Measurements from ENCODE around the gene CD46.

CD46 gene

DNA sequence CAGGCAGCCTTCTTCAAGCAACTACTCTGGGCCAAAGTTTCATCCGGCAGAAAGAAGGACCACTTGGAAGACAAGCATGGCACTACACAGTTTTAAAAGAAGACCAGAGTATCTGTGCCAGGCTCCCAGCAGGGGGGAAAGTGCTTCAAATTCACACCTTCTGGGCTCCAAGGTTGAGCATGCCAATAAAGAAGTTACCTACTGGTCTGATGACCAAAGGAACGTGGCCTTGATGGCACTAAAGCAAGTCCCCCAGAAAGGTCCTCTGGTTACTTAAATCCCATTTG lies 73.5 kb downstream of the CD46 start:
- Histone ChIP-seq H2AK5ac (ENCODE audit: low read depth, low read length) (no peak overlapping the region), H3K4me1 (ENCODE audit: control insufficient read depth in 2 of 2, insufficient read depth in 1 of 2, low read depth in 1 of 2, low read length in 2 of 2) (peaks cover 4% of the 10 kb centered on the region in 2 donors), H3K79me1 (ENCODE audit: low read depth, low read length) (no peaks in the 10 kb centered on the region), H3K9ac (ENCODE audit: low read depth, low read length, poor library complexity) (no peak overlapping the region), H2BK12ac (ENCODE audit: low read length) (no peak overlapping the region), H3K36me3 (replicated peaks in 1 of 2; ENCODE audit: control insufficient read depth in 2 of 2, insufficient read depth in 2 of 2, low read length in 2 of 2) (peaks cover 0 to 20% of the 10 kb centered on the region in 2 donors), H4K8ac (ENCODE audit: low read depth, low read length) (no peak overlapping the region), H3K4me3 (ENCODE audit: low read length in 2 of 2) (no peak overlapping the region), H3K18ac (ENCODE audit: low read length) (no peak overlapping the region), H3K14ac (ENCODE audit: low read length) (no peak overlapping the region), H2BK15ac (ENCODE audit: low read length) (no peak overlapping the region), H3K4ac (ENCODE audit: low read length) (no peak overlapping the region), H2AFZ (ENCODE audit: low read length) (no peak overlapping the region), H3K4me2 (ENCODE audit: insufficient read depth, low read length, poor library complexity, severe bottlenecking) (no peak overlapping the region), H2BK120ac (ENCODE audit: low read depth, low read length) (no peak overlapping the region), H3K27ac (replicated peaks; ENCODE audit: low read length) (no peak overlapping the region), H4K91ac (ENCODE audit: low read depth, low read length, poor library complexity) (no peak overlapping the region), H2BK5ac (ENCODE audit: low read length) (no peak overlapping the region), H3K9me3 (replicated peaks in 1 of 2; ENCODE audit: control insufficient read depth in 2 of 2, insufficient read depth in 1 of 2, low read depth in 1 of 2, low read length in 2 of 2) (no peaks in the 10 kb centered on the region), H3K23ac (ENCODE audit: low read depth, low read length, poor library complexity) (no peak overlapping the region), H3K27me3 (ENCODE audit: control insufficient read depth in 3 of 3, insufficient read depth in 3 of 3, low read depth in 1 of 3, low read length in 3 of 3) (no peaks in the 10 kb centered on the region)
- DNase-seq (ENCODE audit: low spot score) = no peak
- WGBS, 2 donors (ENCODE audit: extremely low coverage in 2 of 2, insufficient read length in 2 of 2, insufficient replicate concordance in 1 of 2) = no CpG with 5 or more reads among the region's 2 CpGs

DNA sequence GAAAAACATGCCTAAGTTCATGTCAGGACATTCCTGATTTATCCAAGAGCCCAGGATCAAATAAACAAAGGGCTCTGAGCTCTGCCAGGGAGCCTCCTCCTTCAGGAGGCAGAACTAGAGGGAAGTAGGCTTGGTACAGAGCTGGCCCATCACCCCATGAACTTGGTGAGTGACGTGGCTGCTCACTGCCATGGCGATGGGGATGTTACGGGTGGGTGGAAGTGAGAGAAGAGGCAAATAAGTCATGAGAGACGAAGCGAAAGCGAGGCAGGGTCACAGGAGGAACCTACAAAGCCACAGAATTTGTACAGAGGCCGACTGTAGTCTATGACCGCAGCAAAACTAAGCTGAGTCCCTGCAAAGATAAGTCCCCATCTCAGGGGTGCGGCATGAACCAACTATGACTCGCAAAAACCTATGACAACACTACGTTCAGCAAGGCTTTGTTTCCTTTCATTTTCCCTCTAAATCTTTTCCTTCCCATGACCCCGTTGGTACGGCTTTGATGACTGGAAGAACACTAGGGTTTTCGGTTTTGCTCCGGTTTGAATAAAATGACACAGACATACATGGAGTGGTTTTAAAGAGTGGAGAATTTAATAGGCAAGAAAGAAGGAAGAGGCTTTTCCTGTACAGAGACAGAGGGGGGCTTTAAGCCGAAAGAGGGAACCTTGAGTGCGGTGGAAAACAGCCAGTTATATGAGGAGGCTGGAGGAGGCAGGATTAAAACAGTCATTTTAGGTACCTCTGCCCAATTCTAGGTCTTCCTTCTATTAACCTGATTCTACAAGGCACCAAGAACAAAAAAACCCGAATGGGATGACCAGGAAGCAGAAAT lies 74.1 kb downstream of the CD46 start:
- H3K36me3 ChIP-seq (replicated peaks in 1 of 2; ENCODE audit: control insufficient read depth in 2 of 2, insufficient read depth in 2 of 2, low read length in 2 of 2) = peaks cover 0 to 20% of the 10 kb centered on the region in 2 donors
- H2AFZ ChIP-seq (ENCODE audit: low read length) = no peak overlapping the region
- no peak overlapping the region for H3K4ac ChIP-seq (ENCODE audit: low read length)
- H3K18ac ChIP-seq (ENCODE audit: low read length) = no peak overlapping the region
- no peak for DNase-seq (ENCODE audit: low spot score)
- no peak overlapping the region for H3K9ac ChIP-seq (ENCODE audit: low read depth, low read length, poor library complexity)
- H2BK120ac ChIP-seq (ENCODE audit: low read depth, low read length) = no peak overlapping the region
- H2BK12ac ChIP-seq (ENCODE audit: low read length) = no peak overlapping the region
- H2BK5ac ChIP-seq (ENCODE audit: low read length) = no peak overlapping the region
- H3K79me1 ChIP-seq (ENCODE audit: low read depth, low read length) = peaks cover 2% of the 10 kb centered on the region
- peaks cover 4% of the 10 kb centered on the region in 2 donors for H3K4me1 ChIP-seq (ENCODE audit: control insufficient read depth in 2 of 2, insufficient read depth in 1 of 2, low read depth in 1 of 2, low read length in 2 of 2)
- H4K8ac ChIP-seq (ENCODE audit: low read depth, low read length) = no peak overlapping the region
- H2AK5ac ChIP-seq (ENCODE audit: low read depth, low read length) = no peak overlapping the region
- H3K27ac ChIP-seq (replicated peaks; ENCODE audit: low read length) = no peak overlapping the region
- no peak overlapping the region for H3K4me3 ChIP-seq (ENCODE audit: low read length in 2 of 2)
- no peak overlapping the region for H3K14ac ChIP-seq (ENCODE audit: low read length)
- H3K9me3 ChIP-seq (replicated peaks in 1 of 2; ENCODE audit: control insufficient read depth in 2 of 2, insufficient read depth in 1 of 2, low read depth in 1 of 2, low read length in 2 of 2) = no peaks in the 10 kb centered on the region
- no peak overlapping the region for H3K23ac ChIP-seq (ENCODE audit: low read depth, low read length, poor library complexity)
- no peak overlapping the region for H4K91ac ChIP-seq (ENCODE audit: low read depth, low read length, poor library complexity)
- no peak overlapping the region for H3K4me2 ChIP-seq (ENCODE audit: insufficient read depth, low read length, poor library complexity, severe bottlenecking)
- WGBS, 2 donors (ENCODE audit: extremely low coverage in 2 of 2, insufficient read length in 2 of 2, insufficient replicate concordance in 1 of 2) = 100% methylated on average over 4 of the region's 18 CpGs; no CpG with 5 or more reads in 1 of the 2 donors
- H3K27me3 ChIP-seq (ENCODE audit: control insufficient read depth in 3 of 3, insufficient read depth in 3 of 3, low read depth in 1 of 3, low read length in 3 of 3) = no peaks in the 10 kb centered on the region
- no peak overlapping the region for H2BK15ac ChIP-seq (ENCODE audit: low read length)

DNA sequence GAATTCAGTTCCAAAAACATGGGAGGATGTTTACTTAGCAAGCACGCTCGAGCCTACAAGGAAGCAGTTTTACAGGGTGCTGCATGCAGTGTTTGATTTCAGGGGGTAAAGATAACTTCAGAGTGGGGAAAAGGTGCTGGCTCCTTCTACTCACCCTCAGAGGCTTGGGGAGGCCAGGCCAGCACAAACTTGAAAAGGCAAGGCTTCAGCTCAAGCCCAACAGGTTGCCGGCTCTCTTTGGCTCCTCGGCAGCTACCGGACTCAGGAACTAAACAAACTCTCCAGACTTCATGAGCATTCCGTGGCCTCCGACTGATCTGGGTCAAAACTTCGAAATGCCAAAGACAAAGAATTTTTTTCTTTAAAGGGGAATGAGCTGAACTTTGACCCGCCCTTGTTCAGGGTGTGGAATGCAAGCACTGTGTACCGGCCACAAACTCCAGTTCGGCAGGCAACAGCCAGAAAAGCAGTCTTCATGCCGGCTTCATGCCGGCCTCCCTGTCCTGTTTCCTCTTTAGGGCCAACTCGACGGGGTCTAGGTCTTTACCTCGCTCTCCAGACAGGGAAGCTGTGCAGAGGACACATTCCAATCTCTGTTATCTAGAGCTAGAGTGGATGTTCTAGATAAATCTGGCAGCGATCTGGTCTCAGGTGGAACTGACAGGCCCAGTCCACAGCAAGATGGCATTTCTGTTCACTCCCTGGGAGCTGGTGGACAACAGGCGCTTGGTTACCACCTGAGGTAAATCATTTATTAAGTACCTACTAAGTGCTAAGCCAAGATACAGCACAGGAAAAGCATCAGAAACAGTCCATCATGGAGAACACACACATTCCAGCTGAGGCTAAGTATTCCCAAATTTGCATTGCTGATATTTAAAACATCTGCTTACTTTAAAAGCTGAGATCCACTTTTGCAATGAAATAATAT lies 75.0 kb downstream of the CD46 start:
- DNase-seq (ENCODE audit: low spot score) = no peak
- H3K27ac ChIP-seq (replicated peaks; ENCODE audit: low read length) = no peak overlapping the region
- WGBS, 2 donors (ENCODE audit: extremely low coverage in 2 of 2, insufficient read length in 2 of 2, insufficient replicate concordance in 1 of 2) = no CpG with 5 or more reads among the region's 18 CpGs

GRCh38 chr1:207827488-207827830 lies 75.6 kb downstream of the CD46 start:
- Histone ChIP-seq H2AK5ac (ENCODE audit: low read depth, low read length) (no peak overlapping the region), H2BK5ac (ENCODE audit: low read length) (no peak overlapping the region)
- WGBS, 2 donors (ENCODE audit: extremely low coverage in 2 of 2, insufficient read length in 2 of 2, insufficient replicate concordance in 1 of 2) = no CpG with 5 or more reads among the region's 2 CpGs

More for the DNA sequence above, 75.0 kb downstream of the CD46 start:
- Histone ChIP-seq H2BK15ac (ENCODE audit: low read length) (no peak overlapping the region), H3K9ac (ENCODE audit: low read depth, low read length, poor library complexity) (no peak overlapping the region), H3K4me2 (ENCODE audit: insufficient read depth, low read length, poor library complexity, severe bottlenecking) (no peak overlapping the region), H2AK5ac (ENCODE audit: low read depth, low read length) (no peak overlapping the region), H3K4me1 (ENCODE audit: control insufficient read depth in 2 of 2, insufficient read depth in 1 of 2, low read depth in 1 of 2, low read length in 2 of 2) (peaks cover 4% of the 10 kb centered on the region in 2 donors), H4K8ac (ENCODE audit: low read depth, low read length) (no peak overlapping the region), H2BK120ac (ENCODE audit: low read depth, low read length) (no peak overlapping the region), H3K23ac (ENCODE audit: low read depth, low read length, poor library complexity) (no peak overlapping the region), H3K79me1 (ENCODE audit: low read depth, low read length) (peaks cover 2% of the 10 kb centered on the region), H2BK12ac (ENCODE audit: low read length) (no peak overlapping the region), H3K4ac (ENCODE audit: low read length) (no peak overlapping the region), H3K4me3 (ENCODE audit: low read length in 2 of 2) (no peak overlapping the region), H4K91ac (ENCODE audit: low read depth, low read length, poor library complexity) (no peak overlapping the region), H3K27me3 (ENCODE audit: control insufficient read depth in 3 of 3, insufficient read depth in 3 of 3, low read depth in 1 of 3, low read length in 3 of 3) (no peaks in the 10 kb centered on the region), H2BK5ac (ENCODE audit: low read length) (no peak overlapping the region), H3K36me3 (replicated peaks in 1 of 2; ENCODE audit: control insufficient read depth in 2 of 2, insufficient read depth in 2 of 2, low read length in 2 of 2) (peaks cover 0 to 20% of the 10 kb centered on the region in 2 donors), H2AFZ (ENCODE audit: low read length) (no peak overlapping the region), H3K18ac (ENCODE audit: low read length) (no peak overlapping the region), H3K14ac (ENCODE audit: low read length) (no peak overlapping the region), H3K9me3 (replicated peaks in 1 of 2; ENCODE audit: control insufficient read depth in 2 of 2, insufficient read depth in 1 of 2, low read depth in 1 of 2, low read length in 2 of 2) (no peaks in the 10 kb centered on the region)

More at GRCh38 chr1:207827488-207827830, 75.6 kb downstream of the CD46 start:
- Histone ChIP-seq H3K4me1 (ENCODE audit: control insufficient read depth in 2 of 2, insufficient read depth in 1 of 2, low read depth in 1 of 2, low read length in 2 of 2) (peaks cover 4% of the 10 kb centered on the region in 2 donors), H3K14ac (ENCODE audit: low read length) (no peak overlapping the region), H3K4me3 (ENCODE audit: low read length in 2 of 2) (no peak overlapping the region), H2BK15ac (ENCODE audit: low read length) (no peak overlapping the region), H3K4me2 (ENCODE audit: insufficient read depth, low read length, poor library complexity, severe bottlenecking) (no peak overlapping the region), H2BK120ac (ENCODE audit: low read depth, low read length) (no peak overlapping the region), H4K91ac (ENCODE audit: low read depth, low read length, poor library complexity) (no peak overlapping the region), H3K9me3 (replicated peaks in 1 of 2; ENCODE audit: control insufficient read depth in 2 of 2, insufficient read depth in 1 of 2, low read depth in 1 of 2, low read length in 2 of 2) (no peaks in the 10 kb centered on the region), H2AFZ (ENCODE audit: low read length) (no peak overlapping the region), H3K27ac (replicated peaks; ENCODE audit: low read length) (no peak overlapping the region), H3K23ac (ENCODE audit: low read depth, low read length, poor library complexity) (no peak overlapping the region), H3K79me1 (ENCODE audit: low read depth, low read length) (peaks cover 2% of the 10 kb centered on the region), H3K4ac (ENCODE audit: low read length) (no peak overlapping the region), H2BK12ac (ENCODE audit: low read length) (no peak overlapping the region), H3K9ac (ENCODE audit: low read depth, low read length, poor library complexity) (no peak overlapping the region), H3K27me3 (ENCODE audit: control insufficient read depth in 3 of 3, insufficient read depth in 3 of 3, low read depth in 1 of 3, low read length in 3 of 3) (no peaks in the 10 kb centered on the region), H4K8ac (ENCODE audit: low read depth, low read length) (no peak overlapping the region), H3K36me3 (replicated peaks in 1 of 2; ENCODE audit: control insufficient read depth in 2 of 2, insufficient read depth in 2 of 2, low read length in 2 of 2) (peaks cover 0 to 15% of the 10 kb centered on the region in 2 donors), H3K18ac (ENCODE audit: low read length) (no peak overlapping the region)
- DNase-seq (ENCODE audit: low spot score) = no peak
